ENCODE measurements around the gene ABCC1.

ABCC1 gene

GRCh38 chr16:16063683-16064082 lies 114.3 kb downstream of the ABCC1 start:
- Histone ChIP-seq H4K20me1 (ENCODE audit: insufficient read depth) (no peaks in the 10 kb centered on the region), H3K4me2 (no peak overlapping the region), H3K27me3 (ENCODE audit: insufficient read depth, low read depth) (no peaks in the 10 kb centered on the region), H3K79me2 (ENCODE audit: insufficient read depth, low read depth) (no peaks in the 10 kb centered on the region; the same call in 1 of the 2 replicates), H2AFZ (ENCODE audit: low read depth) (no peak overlapping the region), H3K4me3 (IDR thresholded peaks at IDR 0.05; ENCODE audit: insufficient read depth, low read depth, low read length) (no peak overlapping the region), H3K27ac (no peak overlapping the region), H3K4me1 (ENCODE audit: low read depth, poor library complexity, severe bottlenecking) (peaks cover 2% of the 10 kb centered on the region), H3K36me3 (ENCODE audit: insufficient read depth) (peaks cover 2% of the 10 kb centered on the region; the same call in 1 of the 2 replicates), H3K9ac (no peak overlapping the region)
- TF ChIP-seq CTCF (conservative IDR thresholded peaks at IDR 0.05; ENCODE audit: low read depth, low read length) = no peak

- Histone ChIP-seq H4K20me1 (ENCODE audit: insufficient read depth) (no peaks in the 10 kb centered on the region), H3K79me2 (ENCODE audit: insufficient read depth, low read depth) (no peaks in the 10 kb centered on the region; the same call in 1 of the 2 replicates), H2AFZ (ENCODE audit: low read depth) (no peak overlapping the region), H3K4me3 (IDR thresholded peaks at IDR 0.05; ENCODE audit: insufficient read depth, low read depth, low read length) (no peak overlapping the region), H3K27me3 (ENCODE audit: insufficient read depth, low read depth) (no peaks in the 10 kb centered on the region), H3K4me2 (no peak overlapping the region), H3K4me1 (ENCODE audit: low read depth, poor library complexity, severe bottlenecking) (no peaks in the 10 kb centered on the region), H3K36me3 (ENCODE audit: insufficient read depth) (no peaks in the 10 kb centered on the region), H3K27ac (no peak overlapping the region), H3K9ac (no peak overlapping the region)
- no peak for TF ChIP-seq CTCF (conservative IDR thresholded peaks at IDR 0.05; ENCODE audit: low read depth, low read length)
These were observed 115.5 kb downstream of the ABCC1 start for GRCh38 chr16:16064874-16065384.

GRCh38 chr16:16067127-16067526 lies 117.7 kb downstream of the ABCC1 start:
- Histone ChIP-seq H3K79me2 (ENCODE audit: insufficient read depth, low read depth) (no peaks in the 10 kb centered on the region; the same call in 1 of the 2 replicates), H3K36me3 (ENCODE audit: insufficient read depth) (peaks cover 3% of the 10 kb centered on the region; the same call in 1 of the 2 replicates), H3K9ac (no peak overlapping the region), H4K20me1 (ENCODE audit: insufficient read depth) (no peaks in the 10 kb centered on the region), H3K27ac (no peak overlapping the region), H3K4me2 (no peak overlapping the region), H2AFZ (ENCODE audit: low read depth) (no peak overlapping the region), H3K4me3 (IDR thresholded peaks at IDR 0.05; ENCODE audit: insufficient read depth, low read depth, low read length) (no peak overlapping the region), H3K4me1 (ENCODE audit: low read depth, poor library complexity, severe bottlenecking) (no peaks in the 10 kb centered on the region), H3K27me3 (ENCODE audit: insufficient read depth, low read depth) (no peaks in the 10 kb centered on the region)
- TF ChIP-seq CTCF (conservative IDR thresholded peaks at IDR 0.05; ENCODE audit: low read depth, low read length) = no peak

- TF ChIP-seq CTCF (conservative IDR thresholded peaks at IDR 0.05; ENCODE audit: low read depth, low read length) = no peak
- no peak overlapping the region for H3K9ac ChIP-seq
- H3K27ac ChIP-seq = no peak overlapping the region
- H2AFZ ChIP-seq (ENCODE audit: low read depth) = no peak overlapping the region
- no peaks in the 10 kb centered on the region for H3K4me1 ChIP-seq (ENCODE audit: low read depth, poor library complexity, severe bottlenecking)
- no peaks in the 10 kb centered on the region for H3K79me2 ChIP-seq (ENCODE audit: insufficient read depth, low read depth)
- H3K27me3 ChIP-seq (ENCODE audit: insufficient read depth, low read depth) = no peaks in the 10 kb centered on the region
- H4K20me1 ChIP-seq (ENCODE audit: insufficient read depth) = no peaks in the 10 kb centered on the region
- H3K4me2 ChIP-seq = no peak overlapping the region
- no peak overlapping the region for H3K4me3 ChIP-seq (IDR thresholded peaks at IDR 0.05; ENCODE audit: insufficient read depth, low read depth, low read length)
- H3K36me3 ChIP-seq (ENCODE audit: insufficient read depth) = peaks cover 3% of the 10 kb centered on the region; the same call in 1 of the 2 replicates
These were observed 122.3 kb downstream of the ABCC1 start for GRCh38 chr16:16071631-16072244.
